ENCODE results near the gene POLD1. TPM values are rescaled to one million over a fixed set of nuclear protein-coding genes. Genes with fewer than 3 reads are reported as not detected.
A peak's percentile ranks its signal among the peaks of the same experiment; 100 is the strongest.

POLD1 gene
- total and polyA plus RNA-seq, 7 donors = 4.5 to 9.7 (median 6.9) TPM

GRCh38 chr19:50459067-50459456 lies 74.9 kb downstream of the POLD1 start:
- 49 to 58% (median 55%) methylated on average over 28 to 32 of the region's 32 CpGs for WGBS, 3 donors
- no peak overlapping the region for H3K4me3 ChIP-seq
- intact Hi-C loops (cut with DNase I) = no loop called here
- no peaks in the 10 kb centered on the region for H3K9me3 ChIP-seq
- TF ChIP-seq, protein P1, sequence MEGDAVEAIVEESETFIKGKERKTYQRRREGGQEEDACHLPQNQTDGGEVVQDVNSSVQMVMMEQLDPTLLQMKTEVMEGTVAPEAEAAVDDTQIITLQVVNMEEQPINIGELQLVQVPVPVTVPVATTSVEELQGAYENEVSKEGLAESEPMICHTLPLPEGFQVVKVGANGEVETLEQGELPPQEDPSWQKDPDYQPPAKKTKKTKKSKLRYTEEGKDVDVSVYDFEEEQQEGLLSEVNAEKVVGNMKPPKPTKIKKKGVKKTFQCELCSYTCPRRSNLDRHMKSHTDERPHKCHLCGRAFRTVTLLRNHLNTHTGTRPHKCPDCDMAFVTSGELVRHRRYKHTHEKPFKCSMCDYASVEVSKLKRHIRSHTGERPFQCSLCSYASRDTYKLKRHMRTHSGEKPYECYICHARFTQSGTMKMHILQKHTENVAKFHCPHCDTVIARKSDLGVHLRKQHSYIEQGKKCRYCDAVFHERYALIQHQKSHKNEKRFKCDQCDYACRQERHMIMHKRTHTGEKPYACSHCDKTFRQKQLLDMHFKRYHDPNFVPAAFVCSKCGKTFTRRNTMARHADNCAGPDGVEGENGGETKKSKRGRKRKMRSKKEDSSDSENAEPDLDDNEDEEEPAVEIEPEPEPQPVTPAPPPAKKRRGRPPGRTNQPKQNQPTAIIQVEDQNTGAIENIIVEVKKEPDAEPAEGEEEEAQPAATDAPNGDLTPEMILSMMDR (IDR thresholded peaks at IDR 0.05) = no peak
- no peak overlapping the region for H3K27ac ChIP-seq
- no peaks in the 10 kb centered on the region for H3K4me1 ChIP-seq
- no peak for DNase-seq
- ATAC-seq = no peak
- peaks cover 0 to 71% of the 10 kb centered on the region in 2 donors for H3K36me3 ChIP-seq (ENCODE audit: insufficient read depth in 1 of 2, low read depth in 1 of 2)
- peaks cover 0 to 13% (median 0%) of the 10 kb centered on the region in 3 donors for H3K27me3 ChIP-seq (ENCODE audit: insufficient read depth in 3 of 3, low read length in 2 of 3)

DNA sequence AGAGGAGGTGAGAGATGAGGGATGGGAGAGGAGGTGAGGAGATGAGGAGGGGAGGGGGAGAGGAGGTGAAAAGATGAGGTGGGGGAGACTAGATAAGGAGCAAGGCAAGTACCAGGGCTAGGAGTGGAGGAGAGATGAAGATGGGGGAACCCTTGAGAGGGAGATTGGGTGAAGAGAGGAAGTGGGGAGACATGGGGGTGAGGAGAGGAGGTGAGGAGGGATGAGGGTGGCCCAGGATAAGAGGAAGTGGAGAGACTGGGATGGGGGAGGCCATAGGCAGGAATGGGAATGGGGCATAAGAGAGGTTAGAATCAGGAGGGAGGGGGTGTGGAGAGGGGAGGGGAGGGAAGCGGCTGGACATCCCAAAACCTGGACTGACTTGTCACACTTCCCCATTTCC lies 75.5 kb downstream of the POLD1 start:
- Histone ChIP-seq H3K4me3 (no peak overlapping the region), H3K27me3 (ENCODE audit: insufficient read depth in 3 of 3, low read length in 2 of 3) (peaks cover 0 to 13% (median 0%) of the 10 kb centered on the region in 3 donors), H3K27ac (no peak overlapping the region), H3K9me3 (no peaks in the 10 kb centered on the region), H3K4me1 (no peaks in the 10 kb centered on the region), H3K36me3 (ENCODE audit: insufficient read depth in 1 of 2, low read depth in 1 of 2) (peaks cover 0 to 71% of the 10 kb centered on the region in 2 donors)
- no peak for ATAC-seq
- 14 to 56% (median 33%) methylated on average over 1 of the region's 1 CpG for WGBS, 3 donors
- intact Hi-C loops (cut with DNase I) = loop anchor here (5.0 kb wide), 2 partner anchors 92 to 102 kb away; partner anchors contain the start of gene NAPSA (in 1 of the 2)
- no peak for DNase-seq
- TF ChIP-seq, protein P1 (IDR thresholded peaks at IDR 0.05) = no peak

DNA sequence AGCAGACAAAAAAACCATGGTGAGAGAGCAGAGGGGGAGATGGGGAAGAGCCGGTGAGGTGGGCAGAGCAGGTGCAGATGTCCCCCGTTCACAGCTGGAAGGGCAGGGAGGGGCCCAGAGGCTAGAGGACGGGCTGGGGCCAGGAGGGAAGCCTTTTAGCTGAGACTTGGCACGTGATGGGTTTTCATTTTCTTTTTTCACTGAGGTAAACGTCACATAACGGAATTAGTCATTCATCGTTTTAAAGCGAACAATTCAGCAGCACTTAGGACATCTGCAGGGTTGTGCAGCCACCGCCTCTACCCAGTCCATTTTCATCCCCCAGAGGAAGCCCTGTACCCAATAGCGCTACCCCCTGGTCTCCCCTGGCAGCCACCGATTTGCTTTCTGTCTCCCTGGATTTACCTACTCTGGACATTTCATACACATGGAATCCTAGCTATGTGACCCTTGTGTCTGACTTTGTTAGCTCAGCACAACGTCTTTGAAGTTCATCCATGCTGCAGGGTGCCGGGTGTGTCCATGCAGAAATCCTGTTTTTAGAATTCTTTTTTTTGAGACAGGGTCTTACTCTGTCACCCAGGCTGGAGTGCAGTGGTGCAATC lies 76.1 kb downstream of the POLD1 start:
- WGBS, 3 donors = 19 to 28% (median 21%) methylated on average over 13 of the region's 13 CpGs
- intact Hi-C loops (cut with DNase I) = loop anchor here (5.0 kb wide), 2 partner anchors 93 to 103 kb away; partner anchors contain the start of gene NAPSA (in 1 of the 2)
- TF ChIP-seq, protein P1 (IDR thresholded peaks at IDR 0.05) = no peak
- no peaks in the 10 kb centered on the region for H3K9me3 ChIP-seq
- no peaks in the 10 kb centered on the region for H3K4me1 ChIP-seq
- peaks cover 0 to 66% of the 10 kb centered on the region in 2 donors for H3K36me3 ChIP-seq (ENCODE audit: insufficient read depth in 1 of 2, low read depth in 1 of 2)
- no peak overlapping the region for H3K27ac ChIP-seq
- DNase-seq (no peak), ATAC-seq (no peak)
- no peak overlapping the region for H3K4me3 ChIP-seq
- peaks cover 0 to 13% (median 2%) of the 10 kb centered on the region in 3 donors for H3K27me3 ChIP-seq (ENCODE audit: insufficient read depth in 3 of 3, low read length in 2 of 3)

- no peak overlapping the region for H3K27ac ChIP-seq
- H3K4me3 ChIP-seq = no peak overlapping the region
- WGBS, 3 donors = 32 to 38% (median 33%) methylated on average over 28 of the region's 28 CpGs
- peaks cover 0 to 13% (median 2%) of the 10 kb centered on the region in 3 donors for H3K27me3 ChIP-seq (ENCODE audit: insufficient read depth in 3 of 3, low read length in 2 of 3)
- peaks cover 0 to 61% of the 10 kb centered on the region in 2 donors for H3K36me3 ChIP-seq (ENCODE audit: insufficient read depth in 1 of 2, low read depth in 1 of 2)
- ATAC-seq (peak; percentile 53 to 76 (median 69)), DNase-seq (peak; percentile 50 to 68)
- peaks cover 9% of the 10 kb centered on the region for H3K4me1 ChIP-seq
- intact Hi-C loops (cut with DNase I) = loop anchor here (5.0 kb wide), 2 partner anchors 94 to 104 kb away; partner anchors contain the start of gene NAPSA (in 1 of the 2)
- TF ChIP-seq, protein P1 (IDR thresholded peaks at IDR 0.05) = peak; percentile 76
- no peaks in the 10 kb centered on the region for H3K9me3 ChIP-seq
These were observed 77.1 kb downstream of the POLD1 start for GRCh38 chr19:50461066-50461875.

Measured in psoas muscle (tissue), 8 donors.